ENCODE measurements around the gene CCNL2. TPM values are rescaled to one million over a fixed set of nuclear protein-coding genes. Genes with fewer than 3 reads are reported as not detected.

CCNL2 gene
- total and polyA plus RNA-seq, 2 of the 13 experiments (the other 11 are each of a cell fraction or from before 2014, with no cell fraction given): 105 to 340 TPM

GRCh38 chr1:1399187-1399871, at the start of gene CCNL2 (continued):
- TF ChIP-seq ETV6 (CRISPR knock-in tag; conservative IDR thresholded peaks at IDR 0.05) (peak; percentile 60; the same call in 1 of the 2 replicates), MAFF (IDR thresholded peaks at IDR 0.05; ENCODE audit: low read depth, low read length) (no peak), FOSL1 (CRISPR knock-in tag; IDR thresholded peaks at IDR 0.05; ENCODE audit: borderline replicate concordance) (no peak), ZSCAN12 (CRISPR knock-in tag; IDR thresholded peaks at IDR 0.05) (no peak), HNF4A (CRISPR knock-in tag; IDR thresholded peaks at IDR 0.05) (no peak; the same call in 1 of the 2 replicates), ZNF629 (CRISPR knock-in tag; conservative IDR thresholded peaks at IDR 0.05) (no peak), ZNF75D (CRISPR knock-in tag; IDR thresholded peaks at IDR 0.05; ENCODE audit: borderline replicate concordance) (no peak), PREB (CRISPR knock-in tag; IDR thresholded peaks at IDR 0.05) (no peak), ZNF792 (CRISPR knock-in tag; IDR thresholded peaks at IDR 0.05) (0 out of 2 replicates have a peak, but pooled peaks have one; percentile 42), HDAC2 (CRISPR knock-in tag; IDR thresholded peaks at IDR 0.05) (no peak), ZNF33B (CRISPR knock-in tag; IDR thresholded peaks at IDR 0.05) (no peak), LBX2 (CRISPR knock-in tag; IDR thresholded peaks at IDR 0.05; ENCODE audit: borderline replicate concordance) (no peak), ZSCAN29 (CRISPR knock-in tag; conservative IDR thresholded peaks at IDR 0.05) (0 out of 2 replicates have a peak, but pooled peaks have one; percentile 25), TMF1 (CRISPR knock-in tag; IDR thresholded peaks at IDR 0.05; ENCODE audit: low read depth) (0 out of 2 replicates have a peak, but pooled peaks have one; percentile 54)
- TF ChIP-seq, protein P1, sequence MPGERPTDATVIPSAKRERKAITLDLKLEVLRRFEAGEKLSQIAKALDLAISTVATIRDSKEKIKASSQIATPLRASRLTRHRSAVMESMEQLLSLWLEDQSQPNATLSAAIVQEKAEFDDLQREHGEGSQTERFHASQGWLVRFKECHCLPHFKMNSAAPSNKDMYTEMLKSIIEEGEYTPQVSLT (CRISPR knock-in tag; IDR thresholded peaks at IDR 0.05; ENCODE audit: borderline replicate concordance, low read depth): no peak
- TF ChIP-seq, protein P2, sequence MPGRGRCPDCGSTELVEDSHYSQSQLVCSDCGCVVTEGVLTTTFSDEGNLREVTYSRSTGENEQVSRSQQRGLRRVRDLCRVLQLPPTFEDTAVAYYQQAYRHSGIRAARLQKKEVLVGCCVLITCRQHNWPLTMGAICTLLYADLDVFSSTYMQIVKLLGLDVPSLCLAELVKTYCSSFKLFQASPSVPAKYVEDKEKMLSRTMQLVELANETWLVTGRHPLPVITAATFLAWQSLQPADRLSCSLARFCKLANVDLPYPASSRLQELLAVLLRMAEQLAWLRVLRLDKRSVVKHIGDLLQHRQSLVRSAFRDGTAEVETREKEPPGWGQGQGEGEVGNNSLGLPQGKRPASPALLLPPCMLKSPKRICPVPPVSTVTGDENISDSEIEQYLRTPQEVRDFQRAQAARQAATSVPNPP (CRISPR knock-in tag; IDR thresholded peaks at IDR 0.05): no peak
- TF ChIP-seq, protein P3, sequence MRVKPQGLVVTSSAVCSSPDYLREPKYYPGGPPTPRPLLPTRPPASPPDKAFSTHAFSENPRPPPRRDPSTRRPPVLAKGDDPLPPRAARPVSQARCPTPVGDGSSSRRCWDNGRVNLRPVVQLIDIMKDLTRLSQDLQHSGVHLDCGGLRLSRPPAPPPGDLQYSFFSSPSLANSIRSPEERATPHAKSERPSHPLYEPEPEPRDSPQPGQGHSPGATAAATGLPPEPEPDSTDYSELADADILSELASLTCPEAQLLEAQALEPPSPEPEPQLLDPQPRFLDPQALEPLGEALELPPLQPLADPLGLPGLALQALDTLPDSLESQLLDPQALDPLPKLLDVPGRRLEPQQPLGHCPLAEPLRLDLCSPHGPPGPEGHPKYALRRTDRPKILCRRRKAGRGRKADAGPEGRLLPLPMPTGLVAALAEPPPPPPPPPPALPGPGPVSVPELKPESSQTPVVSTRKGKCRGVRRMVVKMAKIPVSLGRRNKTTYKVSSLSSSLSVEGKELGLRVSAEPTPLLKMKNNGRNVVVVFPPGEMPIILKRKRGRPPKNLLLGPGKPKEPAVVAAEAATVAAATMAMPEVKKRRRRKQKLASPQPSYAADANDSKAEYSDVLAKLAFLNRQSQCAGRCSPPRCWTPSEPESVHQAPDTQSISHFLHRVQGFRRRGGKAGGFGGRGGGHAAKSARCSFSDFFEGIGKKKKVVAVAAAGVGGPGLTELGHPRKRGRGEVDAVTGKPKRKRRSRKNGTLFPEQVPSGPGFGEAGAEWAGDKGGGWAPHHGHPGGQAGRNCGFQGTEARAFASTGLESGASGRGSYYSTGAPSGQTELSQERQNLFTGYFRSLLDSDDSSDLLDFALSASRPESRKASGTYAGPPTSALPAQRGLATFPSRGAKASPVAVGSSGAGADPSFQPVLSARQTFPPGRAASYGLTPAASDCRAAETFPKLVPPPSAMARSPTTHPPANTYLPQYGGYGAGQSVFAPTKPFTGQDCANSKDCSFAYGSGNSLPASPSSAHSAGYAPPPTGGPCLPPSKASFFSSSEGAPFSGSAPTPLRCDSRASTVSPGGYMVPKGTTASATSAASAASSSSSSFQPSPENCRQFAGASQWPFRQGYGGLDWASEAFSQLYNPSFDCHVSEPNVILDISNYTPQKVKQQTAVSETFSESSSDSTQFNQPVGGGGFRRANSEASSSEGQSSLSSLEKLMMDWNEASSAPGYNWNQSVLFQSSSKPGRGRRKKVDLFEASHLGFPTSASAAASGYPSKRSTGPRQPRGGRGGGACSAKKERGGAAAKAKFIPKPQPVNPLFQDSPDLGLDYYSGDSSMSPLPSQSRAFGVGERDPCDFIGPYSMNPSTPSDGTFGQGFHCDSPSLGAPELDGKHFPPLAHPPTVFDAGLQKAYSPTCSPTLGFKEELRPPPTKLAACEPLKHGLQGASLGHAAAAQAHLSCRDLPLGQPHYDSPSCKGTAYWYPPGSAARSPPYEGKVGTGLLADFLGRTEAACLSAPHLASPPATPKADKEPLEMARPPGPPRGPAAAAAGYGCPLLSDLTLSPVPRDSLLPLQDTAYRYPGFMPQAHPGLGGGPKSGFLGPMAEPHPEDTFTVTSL (CRISPR knock-in tag; IDR thresholded peaks at IDR 0.05; ENCODE audit: borderline replicate concordance): no peak; the same call in 1 of the 2 replicates
